Right atrium auricular region (tissue), 2 donors: ENCODE data around the gene POLR3B. TPM values are rescaled to one million over a fixed set of nuclear protein-coding genes. Genes with fewer than 3 reads are reported as not detected.
"Not testable (repeated sequence)": the region's sequence is repeated elsewhere in the genome, so short reads cannot be mapped to it uniquely, and the experiment has no call there.

Source experiments
- DNase-seq: peaks from one replicate; pipeline ENCODE4 v3.0.0-alpha.2; 2019; ENCODE audit warnings: low spot score
- H3K27ac ChIP-seq, 2 donors: fragments of 200-600 bp; sonication (generic); 1 replicate in 1 of 2; 2 replicates in 1 of 2; pipeline ENCODE4 v1.5.1; 2016 to 2019
- H3K27me3 ChIP-seq, 2 donors: fragments of 200-600 bp; sonication (generic); one replicate each; pipeline versions ENCODE4 v1.5.1 to v1.6.0; 2017 to 2019
- H3K36me3 ChIP-seq: fragments of 200-600 bp; sonication (generic); one replicate; pipeline ENCODE4 v1.5.1; 2016
- H3K4me1 ChIP-seq, 2 donors: fragments of 200-600 bp; sonication (generic); one replicate each; pipeline versions ENCODE4 v1.5.1 to v1.6.0; 2017 to 2019
- H3K4me3 ChIP-seq, 2 donors: fragments of 200-600 bp; sonication (generic); 1 replicate in 1 of 2; 2 replicates in 1 of 2; pipeline ENCODE4 v1.5.1; 2017 to 2019; ENCODE audit warnings: mild to moderate bottlenecking in 1 of 2, moderate library complexity in 1 of 2
- H3K9me3 ChIP-seq, 2 donors: fragments of 200-600 bp; sonication (generic); one replicate each; pipeline ENCODE4 v1.5.1; 2019
- total RNA-seq, 2 donors: library from RNA; depleted of rRNA; stranded (reverse); fragments of >200 nt; gene quantifications; one replicate each; pipeline ENCODE4 v1.1.0, GENCODE V29; 2016
- TF ChIP-seq, protein P1 (sequence below), 2 donors: fragments of 200-600 bp; sonication (generic); IDR thresholded peaks; one replicate each; pipeline ENCODE4 v1.5.1; 2019; ENCODE audit warnings: antibody characterized with exemption in 2 of 2

Gene POLR3B
- total RNA-seq, 2 donors from 2014 or later, result 6.0 to 10.7 TPM

DNA sequence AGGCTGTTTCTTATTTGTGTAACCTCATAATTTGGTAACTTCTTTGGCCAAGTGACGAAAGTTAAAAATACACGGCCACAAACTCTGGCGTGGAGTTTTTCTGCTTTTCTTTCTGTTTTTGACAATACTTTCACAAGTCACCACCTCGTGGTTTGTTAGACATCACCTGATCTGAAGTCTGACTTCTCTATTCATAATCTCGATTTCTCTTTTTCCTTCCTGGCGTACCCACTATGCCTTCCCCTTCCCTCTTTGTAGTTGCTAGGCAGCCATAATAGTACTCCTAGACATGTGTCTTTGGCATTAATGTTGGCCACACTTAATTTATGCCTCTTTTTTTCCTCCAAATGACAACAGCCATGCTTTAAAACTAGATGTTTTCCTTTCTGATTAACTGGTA is 97.6 kb downstream of the POLR3B start:
- Histone ChIP-seq H3K27ac (no peak overlapping the region), H3K9me3 (no peaks in the 10 kb centered on the region), H3K36me3 (peaks cover 8% of the 10 kb centered on the region), H3K4me1 (no peaks in the 10 kb centered on the region), H3K4me3 (no peak overlapping the region), H3K27me3 (no peaks in the 10 kb centered on the region)
- TF ChIP-seq, protein P1, sequence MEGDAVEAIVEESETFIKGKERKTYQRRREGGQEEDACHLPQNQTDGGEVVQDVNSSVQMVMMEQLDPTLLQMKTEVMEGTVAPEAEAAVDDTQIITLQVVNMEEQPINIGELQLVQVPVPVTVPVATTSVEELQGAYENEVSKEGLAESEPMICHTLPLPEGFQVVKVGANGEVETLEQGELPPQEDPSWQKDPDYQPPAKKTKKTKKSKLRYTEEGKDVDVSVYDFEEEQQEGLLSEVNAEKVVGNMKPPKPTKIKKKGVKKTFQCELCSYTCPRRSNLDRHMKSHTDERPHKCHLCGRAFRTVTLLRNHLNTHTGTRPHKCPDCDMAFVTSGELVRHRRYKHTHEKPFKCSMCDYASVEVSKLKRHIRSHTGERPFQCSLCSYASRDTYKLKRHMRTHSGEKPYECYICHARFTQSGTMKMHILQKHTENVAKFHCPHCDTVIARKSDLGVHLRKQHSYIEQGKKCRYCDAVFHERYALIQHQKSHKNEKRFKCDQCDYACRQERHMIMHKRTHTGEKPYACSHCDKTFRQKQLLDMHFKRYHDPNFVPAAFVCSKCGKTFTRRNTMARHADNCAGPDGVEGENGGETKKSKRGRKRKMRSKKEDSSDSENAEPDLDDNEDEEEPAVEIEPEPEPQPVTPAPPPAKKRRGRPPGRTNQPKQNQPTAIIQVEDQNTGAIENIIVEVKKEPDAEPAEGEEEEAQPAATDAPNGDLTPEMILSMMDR (IDR thresholded peaks at IDR 0.05), result no peak
- no peak for DNase-seq

DNA sequence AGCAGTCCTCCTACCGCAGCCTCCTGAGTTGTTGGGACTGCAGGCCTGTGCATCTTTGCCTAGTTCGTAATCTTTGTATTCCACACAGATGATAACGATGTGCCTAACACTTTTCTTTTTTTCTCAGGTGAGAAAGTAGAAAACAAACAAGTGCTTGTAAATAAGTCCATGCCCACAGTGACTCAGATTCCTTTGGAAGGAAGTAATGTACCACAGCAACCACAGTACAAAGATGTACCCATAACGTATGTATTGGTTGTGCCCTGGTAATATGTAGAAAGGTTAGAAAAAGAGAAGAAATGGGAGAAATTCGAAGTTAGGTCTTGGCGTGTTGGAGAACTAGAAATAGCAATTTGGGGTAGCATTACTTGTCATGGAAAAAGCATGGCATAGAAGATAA is 101.6 kb downstream of the POLR3B start:
- TF ChIP-seq, protein P1 (IDR thresholded peaks at IDR 0.05), result no peak

DNA sequence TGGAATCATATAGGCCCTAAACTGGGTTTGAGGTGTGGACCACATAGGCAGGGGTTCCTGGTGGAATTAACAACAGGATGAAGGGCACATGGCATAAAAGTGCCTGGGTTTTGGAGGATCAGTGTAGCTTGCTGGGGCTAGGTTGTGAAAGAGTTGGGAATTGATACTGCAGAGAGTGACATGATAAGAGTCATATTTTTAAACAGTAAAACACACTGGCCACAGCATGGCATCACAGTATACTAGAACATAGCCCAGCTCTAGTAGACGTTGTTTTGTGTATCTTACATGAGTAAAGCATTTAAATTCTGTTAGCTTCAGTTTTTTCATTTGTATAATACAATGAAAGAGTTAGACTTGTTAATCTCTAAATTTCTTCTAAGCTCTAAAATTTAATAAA is 102.0 kb downstream of the POLR3B start:
- peaks cover 8% of the 10 kb centered on the region for H3K36me3 ChIP-seq

More for the DNA sequence above, 101.6 kb downstream of the POLR3B start:
- Histone ChIP-seq H3K4me1 (no peaks in the 10 kb centered on the region), H3K27ac (no peak overlapping the region), H3K9me3 (no peaks in the 10 kb centered on the region), H3K27me3 (no peaks in the 10 kb centered on the region), H3K4me3 (no peak overlapping the region), H3K36me3 (peaks cover 8% of the 10 kb centered on the region)
- DNase-seq, result no peak

DNA sequence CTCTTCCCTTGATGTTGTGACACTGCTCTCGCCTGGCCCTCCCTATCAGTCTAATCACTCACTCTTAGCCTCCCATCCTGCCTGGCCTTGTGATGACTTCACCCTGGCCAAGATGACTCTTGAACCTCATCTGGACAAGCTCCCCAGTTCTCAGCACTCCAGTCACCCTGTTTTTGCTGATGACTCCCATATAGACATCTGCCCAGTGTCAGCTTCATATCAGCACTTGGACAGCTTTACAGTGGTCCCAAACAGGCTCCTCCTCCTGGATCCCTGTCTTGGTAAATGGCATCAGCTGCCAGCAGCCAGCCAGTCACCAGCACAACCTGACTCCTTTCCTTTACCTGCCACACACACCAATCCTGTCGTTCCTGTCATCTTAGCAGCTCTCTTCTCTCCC is 104.2 kb downstream of the POLR3B start:
- no peak overlapping the region for H3K27ac ChIP-seq
- TF ChIP-seq, protein P1 (IDR thresholded peaks at IDR 0.05), result no peak
- H3K4me1 ChIP-seq, result no peaks in the 10 kb centered on the region
- no peak overlapping the region for H3K4me3 ChIP-seq
- no peaks in the 10 kb centered on the region for H3K9me3 ChIP-seq
- H3K27me3 ChIP-seq, result no peaks in the 10 kb centered on the region
- DNase-seq, result no peak
- H3K36me3 ChIP-seq, result peaks cover 8% of the 10 kb centered on the region

More for the DNA sequence above, 102.0 kb downstream of the POLR3B start:
- TF ChIP-seq, protein P1 (IDR thresholded peaks at IDR 0.05), result no peak
- Histone ChIP-seq H3K4me3 (no peak overlapping the region), H3K27me3 (no peaks in the 10 kb centered on the region), H3K4me1 (no peaks in the 10 kb centered on the region), H3K27ac (no peak overlapping the region), H3K9me3 (no peaks in the 10 kb centered on the region)
- DNase-seq, result no peak

DNA sequence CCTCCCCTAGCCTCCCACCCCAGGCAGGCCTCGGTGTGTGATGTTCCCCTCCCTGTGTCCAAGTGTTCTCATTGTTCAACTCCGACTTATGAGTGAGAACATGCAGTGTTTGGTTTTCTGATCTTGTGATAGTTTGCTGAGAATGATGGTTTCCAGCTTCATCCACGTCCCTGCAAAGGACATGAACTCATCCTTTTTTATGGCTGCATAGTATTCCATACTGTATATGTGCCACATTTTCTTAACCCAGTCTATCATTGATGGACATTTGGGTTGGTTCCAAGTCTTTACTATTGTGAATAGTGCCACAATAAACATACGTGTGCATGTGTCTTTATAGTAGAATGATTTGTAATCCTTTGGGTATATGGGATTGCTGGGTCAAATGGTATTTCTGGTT is 108.1 kb downstream of the POLR3B start:
- H3K27ac ChIP-seq, H3K36me3 ChIP-seq, DNase-seq, H3K9me3 ChIP-seq, H3K27me3 ChIP-seq, H3K4me3 ChIP-seq, H3K4me1 ChIP-seq: not testable (repeated sequence)

DNA sequence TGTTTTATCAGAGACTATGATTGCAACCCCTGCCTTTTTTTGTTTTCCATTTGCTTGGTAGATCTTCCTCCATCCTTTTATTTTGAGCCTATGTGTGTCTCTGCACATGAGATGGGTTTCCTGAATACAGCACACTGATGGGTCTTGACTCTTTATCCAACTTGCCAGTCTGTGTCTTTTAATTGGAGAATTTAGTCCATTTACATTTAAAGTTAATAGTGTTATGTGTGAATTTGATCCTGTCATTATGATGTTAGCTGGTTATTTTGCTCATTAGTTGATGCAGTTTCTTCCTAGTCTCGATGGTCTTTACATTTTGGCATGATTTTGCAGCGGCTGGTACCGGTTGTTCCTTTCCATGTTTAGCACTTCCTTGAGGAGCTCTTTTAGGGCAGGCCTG is 118.1 kb downstream of the POLR3B start:
- not testable (repeated sequence) for H3K4me1 ChIP-seq, H3K4me3 ChIP-seq, H3K27ac ChIP-seq, H3K9me3 ChIP-seq, H3K36me3 ChIP-seq, H3K27me3 ChIP-seq, DNase-seq

DNA sequence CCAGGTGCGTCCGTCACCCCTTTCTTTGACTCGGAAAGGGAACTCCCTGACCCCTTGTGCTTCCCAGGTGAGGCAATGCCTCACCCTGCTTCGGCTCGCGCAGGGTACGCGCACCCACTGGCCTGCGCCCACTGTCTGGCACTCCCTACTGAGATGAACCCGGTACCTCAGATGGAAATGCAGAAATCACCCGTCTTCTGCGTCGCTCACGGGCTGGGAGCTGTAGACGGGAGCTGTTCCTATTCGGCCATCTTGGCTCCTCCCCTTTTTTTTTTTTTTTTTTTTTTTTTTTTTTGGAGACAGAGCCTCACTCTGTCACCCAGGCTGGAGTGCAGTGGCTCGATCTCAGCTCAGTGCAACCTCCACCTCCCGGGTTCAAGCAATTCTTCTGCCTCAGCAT is 120.1 kb downstream of the POLR3B start:
- not testable (repeated sequence) for DNase-seq, H3K9me3 ChIP-seq

More for the DNA sequence above, 120.1 kb downstream of the POLR3B start:
- not testable (repeated sequence) for H3K27ac ChIP-seq, H3K4me3 ChIP-seq, H3K4me1 ChIP-seq, H3K36me3 ChIP-seq, H3K27me3 ChIP-seq
